Activated T-helper 2 cell treated with anti-CD3 and anti-CD28 coated beads, Interferon-gamma antibody, Interleukin-2, Interleukin-4, amounts not matched to agents 10 μg/mL and 5 μg/mL and 100 μg/mL, durations not matched to agents 14 hours and 24 hours and 36 hours (primary cell): ENCODE results near the gene SCN4B. TPM values are rescaled to one million over a fixed set of nuclear protein-coding genes. Genes with fewer than 3 reads are reported as not detected.
A peak's percentile ranks its signal among the peaks of the same experiment; 100 is the strongest.
"Not testable (repeated sequence)": the region's sequence is repeated elsewhere in the genome, so short reads cannot be mapped to it uniquely, and the experiment has no call there.

ENCODE experiments used
- DNase-seq: peaks from one replicate; pipeline ENCODE4 v3.0.0; 2021; ENCODE audit warnings: low spot score
- H3K27ac Mint-ChIP-seq: one replicate; pipeline ENCODE4 v1.8.0; 2021; ENCODE audit warnings: mixed read lengths
- H3K27me3 Mint-ChIP-seq: one replicate; pipeline ENCODE4 v1.8.0; 2021; ENCODE audit warnings: low read depth, mixed read lengths
- H3K36me3 Mint-ChIP-seq: one replicate; pipeline ENCODE4 v1.8.0; 2021; ENCODE audit warnings: low read depth, mixed read lengths
- H3K4me1 Mint-ChIP-seq: one replicate; pipeline ENCODE4 v1.8.0; 2021; ENCODE audit warnings: low read depth, mixed read lengths
- H3K4me3 Mint-ChIP-seq: one replicate; pipeline ENCODE4 v1.8.0; 2021; ENCODE audit warnings: low read depth, mild to moderate bottlenecking, moderate library complexity, mixed read lengths
- H3K9me3 Mint-ChIP-seq: one replicate; pipeline ENCODE4 v1.8.0; 2021; ENCODE audit warnings: mixed read lengths
- intact Hi-C: fragments of 100-400 bp; cut with micrococcal nuclease; formaldehyde crosslinking; loops from one replicate; pipeline ENCODE4 v1.15.1; 2023
- total RNA-seq: library from RNA; stranded (reverse); gene quantifications from 2 replicates; pipeline ENCODE4 v1.2.3, GENCODE V29; 2022

Gene SCN4B
- total RNA-seq, 1 donor from 2014 or later: 0.32 TPM

DNA sequence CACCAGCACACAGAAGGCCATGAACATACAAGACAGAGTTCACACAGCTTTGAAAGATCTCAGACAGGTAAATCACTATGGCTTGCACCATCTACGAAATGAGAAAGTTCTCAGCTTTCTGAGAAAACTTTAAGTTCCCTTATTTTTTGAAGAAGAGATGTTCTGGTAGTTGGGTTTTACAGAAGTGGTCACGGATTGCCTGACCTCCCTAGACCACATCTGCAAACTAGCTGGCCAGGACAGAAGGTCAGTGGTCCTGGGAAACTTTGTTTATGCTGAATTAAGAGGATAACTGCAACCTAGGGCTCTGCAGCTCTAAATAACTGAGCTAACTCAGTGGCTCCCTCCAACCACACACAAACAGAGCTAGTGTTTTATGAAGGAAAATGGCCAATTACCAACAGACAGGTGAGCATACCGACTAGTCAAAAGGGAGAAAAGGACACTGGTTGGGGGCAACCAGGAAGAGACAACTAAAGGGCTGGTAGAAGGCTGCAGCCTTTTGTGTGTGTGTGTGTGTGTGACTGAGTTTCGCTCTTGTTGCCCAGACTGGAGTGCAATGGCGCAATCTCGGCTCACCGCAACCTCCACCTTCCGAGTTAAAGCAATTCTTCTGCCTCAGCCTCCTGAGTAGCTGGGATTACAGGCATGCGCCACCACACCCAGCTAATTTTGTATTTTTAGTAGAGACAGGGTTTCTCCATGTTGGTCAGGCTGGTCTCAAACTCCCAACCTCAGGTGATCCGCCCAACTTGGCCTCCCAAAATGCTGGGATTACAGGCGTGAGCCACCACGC is 32.4 kb upstream of the SCN4B start:
- H3K9me3 Mint-ChIP-seq: no peaks in the 10 kb centered on the region

DNA sequence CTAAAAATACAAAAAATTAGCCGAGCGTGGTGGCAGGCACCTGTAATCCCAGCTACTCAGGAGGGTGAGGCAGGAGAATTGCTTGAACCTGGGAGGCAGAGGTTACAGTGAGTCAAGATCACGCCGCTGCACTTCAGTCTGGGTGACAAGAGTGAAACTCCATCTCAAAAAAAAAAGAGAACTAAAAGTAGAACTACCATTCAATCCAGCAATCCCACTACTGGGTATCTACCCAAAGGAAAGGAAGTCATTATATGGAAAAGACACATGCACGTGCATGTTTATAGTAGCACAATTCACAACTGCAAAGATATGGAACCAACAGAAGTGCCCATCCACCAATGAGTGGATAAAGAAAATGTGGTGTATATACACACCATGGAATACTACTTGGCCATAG is 31.1 kb upstream of the SCN4B start:
- H3K9me3 Mint-ChIP-seq, H3K4me1 Mint-ChIP-seq, H3K36me3 Mint-ChIP-seq, DNase-seq, H3K4me3 Mint-ChIP-seq, H3K27me3 Mint-ChIP-seq, intact Hi-C loops, H3K27ac Mint-ChIP-seq: not testable (repeated sequence)

More for the DNA sequence above, 32.4 kb upstream of the SCN4B start:
- no peak for DNase-seq
- intact Hi-C loops: no loop called here
- Mint-ChIP-seq H3K27ac (no peak overlapping the region), H3K27me3 (peaks cover 14% of the 10 kb centered on the region), H3K36me3 (no peaks in the 10 kb centered on the region), H3K4me3 (no peak overlapping the region), H3K4me1 (peaks cover 4% of the 10 kb centered on the region)

DNA sequence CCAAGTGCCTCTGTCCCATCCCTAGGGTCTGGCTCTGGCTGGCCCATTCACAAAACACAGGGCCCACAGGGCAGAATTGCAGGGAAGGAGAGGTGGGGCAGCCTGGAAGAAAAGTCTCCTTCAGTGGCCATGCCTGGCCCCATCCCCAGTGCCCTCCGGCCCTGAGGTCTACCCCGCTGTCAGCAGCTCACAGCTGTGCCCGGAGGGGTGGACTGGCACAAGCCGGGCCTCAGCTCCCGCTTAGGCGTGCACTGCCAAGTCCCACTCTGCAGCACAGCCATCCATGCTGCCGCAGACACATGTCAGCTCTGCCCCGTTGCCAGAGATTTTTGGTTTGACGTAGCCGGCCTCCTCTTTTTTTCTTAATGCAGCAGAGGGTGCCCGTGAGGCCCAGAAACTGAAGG is 27.7 kb upstream of the SCN4B start:
- Mint-ChIP-seq H3K27me3 (peaks cover 8% of the 10 kb centered on the region), H3K27ac (no peak overlapping the region), H3K4me1 (peaks cover 2% of the 10 kb centered on the region), H3K36me3 (no peaks in the 10 kb centered on the region), H3K9me3 (no peaks in the 10 kb centered on the region), H3K4me3 (no peak overlapping the region)
- intact Hi-C loops: no loop called here
- no peak for DNase-seq

DNA sequence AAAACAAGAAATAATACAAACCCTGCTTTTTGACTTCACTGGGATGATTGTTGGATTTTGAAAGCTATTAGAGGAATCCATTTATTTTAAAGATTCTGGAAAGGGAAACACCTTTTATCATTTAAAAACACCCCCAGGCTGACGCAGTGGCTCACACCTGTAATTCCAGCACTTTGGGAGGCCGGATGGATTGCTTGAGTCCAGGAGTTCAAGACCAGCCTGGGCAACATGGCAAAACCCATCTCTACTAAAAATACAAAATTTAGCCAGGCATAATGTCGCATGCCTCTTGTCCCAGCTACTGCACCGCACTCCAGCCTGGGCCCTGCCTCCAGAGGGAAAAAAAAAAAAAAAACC is 24.1 kb upstream of the SCN4B start:
- Mint-ChIP-seq H3K27ac (no peak overlapping the region), H3K4me1 (peaks cover 2% of the 10 kb centered on the region), H3K4me3 (no peak overlapping the region), H3K9me3 (no peaks in the 10 kb centered on the region), H3K27me3 (peaks cover 14% of the 10 kb centered on the region), H3K36me3 (no peaks in the 10 kb centered on the region)
- intact Hi-C loops: no loop called here
- DNase-seq: no peak

DNA sequence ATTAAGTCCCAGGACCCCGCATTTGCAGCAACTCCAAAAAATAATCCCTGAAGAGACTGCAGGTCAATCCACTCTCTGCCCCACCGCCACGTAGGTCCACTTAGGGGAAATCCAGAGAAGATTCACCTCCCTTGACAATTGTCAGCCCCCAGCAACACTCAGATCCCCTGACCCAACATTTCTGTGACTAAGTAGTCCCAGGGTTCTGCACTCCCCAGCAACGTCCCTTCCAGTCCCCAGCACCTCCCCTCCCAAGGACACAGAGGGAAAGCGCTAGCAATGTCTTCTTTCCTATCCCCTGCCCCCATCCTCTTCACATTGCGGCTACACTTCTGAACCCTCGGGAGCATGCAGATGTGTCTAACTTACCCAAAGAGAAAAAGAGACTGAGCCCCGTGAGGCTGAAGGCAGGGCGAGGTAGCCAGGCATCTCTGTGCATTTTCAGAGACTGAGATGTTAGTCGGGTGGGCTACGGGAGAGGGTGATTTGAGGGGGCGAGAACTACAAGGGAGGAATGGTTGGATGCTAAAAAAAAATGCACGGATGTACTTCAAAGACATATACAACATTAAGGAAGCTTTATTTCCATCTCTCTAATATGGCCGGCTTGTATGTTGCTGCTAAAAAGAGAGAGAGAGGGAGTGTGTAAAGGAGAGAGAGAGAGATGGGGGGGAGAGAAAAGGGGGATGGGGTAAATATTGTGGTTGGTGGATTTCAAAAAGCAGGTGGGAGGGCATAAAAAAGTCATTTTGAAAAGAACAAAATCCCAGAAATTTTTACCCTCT is 23.6 kb upstream of the SCN4B start, which contains the start of gene SCN2B:
Gene SCN2B (minus strand): TSS at position 647 of the 785 bp plus-strand sequence. CDS start 208 bp downstream, at position 439.
- Mint-ChIP-seq H3K27ac (no peak within 1 kb of the TSS), H3K4me3 (no peak within 1 kb of the TSS), H3K27me3 (peaks cover 14% of the 10 kb centered on the region), H3K36me3 (no peaks in the 10 kb centered on the region), H3K4me1 (peaks cover 2% of the 10 kb centered on the region), H3K9me3 (no peaks in the 10 kb centered on the region)
- intact Hi-C loops: no loop called here
- no peak for DNase-seq

DNA sequence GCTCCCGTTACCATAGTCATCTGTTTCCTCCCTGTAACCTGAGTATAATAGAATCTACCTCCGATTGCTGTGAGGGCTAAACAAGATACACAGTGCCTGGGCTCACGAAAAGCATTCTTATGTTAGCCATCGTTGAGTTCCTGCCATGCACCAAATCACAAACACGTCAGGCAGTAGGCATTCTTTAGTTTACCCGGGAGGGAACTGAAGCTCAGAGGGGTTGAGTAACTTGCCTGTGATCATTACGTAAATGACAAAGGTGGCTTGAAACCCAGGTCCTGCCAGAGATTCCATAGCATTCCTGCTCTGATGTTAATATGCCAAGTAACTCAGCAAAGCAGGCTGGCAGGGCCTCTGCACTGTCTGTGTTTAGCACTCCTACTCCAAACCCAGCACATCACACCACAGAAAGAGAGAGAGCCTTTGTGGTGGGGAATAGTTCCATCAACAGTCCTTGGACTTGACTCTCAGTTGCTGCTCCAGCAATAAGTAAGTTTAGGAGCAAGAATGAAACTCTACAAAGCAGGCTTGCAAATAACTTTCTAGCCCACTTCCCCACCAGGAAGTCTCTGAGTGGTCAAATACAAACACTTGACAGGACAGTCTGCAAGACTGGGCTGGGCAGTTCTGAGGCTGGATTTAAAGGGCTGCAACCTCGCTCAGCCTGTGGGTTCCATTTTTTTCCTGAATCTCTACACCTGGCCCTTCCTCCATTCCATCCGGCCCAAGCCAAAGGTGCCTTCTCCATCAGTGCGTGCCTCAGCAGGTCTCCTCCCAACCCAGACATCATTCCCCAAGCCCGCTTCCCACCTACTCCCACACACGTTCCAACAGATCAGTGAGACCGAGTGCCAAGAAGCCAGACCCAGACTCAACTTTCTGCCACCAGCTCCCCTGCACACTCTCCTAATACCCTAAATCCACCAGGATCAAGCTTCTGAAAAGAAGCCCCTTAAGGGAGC is 22.7 kb upstream of the SCN4B start:
- Mint-ChIP-seq H3K27ac (no peak overlapping the region), H3K4me3 (no peak overlapping the region), H3K4me1 (peaks cover 2% of the 10 kb centered on the region), H3K36me3 (no peaks in the 10 kb centered on the region), H3K27me3 (peaks cover 15% of the 10 kb centered on the region), H3K9me3 (no peaks in the 10 kb centered on the region)
- DNase-seq: no peak
- intact Hi-C loops: no loop called here

DNA sequence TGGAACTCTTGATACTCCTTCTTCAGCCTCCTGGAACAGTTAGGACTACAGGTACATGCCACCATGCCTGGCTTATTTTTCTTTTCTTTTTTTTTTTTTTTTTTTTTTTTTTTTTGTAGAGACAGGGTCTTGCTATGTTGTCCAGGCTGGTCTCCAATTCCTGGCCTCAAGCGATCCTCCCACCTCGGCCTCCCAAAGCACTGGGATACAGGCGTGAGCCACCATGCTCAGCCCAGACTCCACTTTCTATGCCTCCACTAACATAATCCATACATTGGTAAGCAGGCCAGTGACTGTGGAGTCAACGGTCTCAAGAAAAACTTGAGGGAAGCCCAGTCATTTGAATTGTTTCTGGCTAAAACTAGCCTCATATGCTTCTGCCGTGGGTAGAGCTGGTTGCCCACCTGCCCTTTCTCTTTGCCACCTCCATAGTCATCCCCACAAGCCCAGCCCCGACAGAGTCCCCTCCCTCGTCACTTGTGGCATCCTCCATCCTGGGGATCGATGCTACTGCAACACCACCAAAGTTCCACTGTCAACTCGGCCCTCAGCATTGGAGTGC is 21.5 kb upstream of the SCN4B start:
- no peak overlapping the region for H3K27ac Mint-ChIP-seq
- no peaks in the 10 kb centered on the region for H3K9me3 Mint-ChIP-seq
- intact Hi-C loops: no loop called here

DNA sequence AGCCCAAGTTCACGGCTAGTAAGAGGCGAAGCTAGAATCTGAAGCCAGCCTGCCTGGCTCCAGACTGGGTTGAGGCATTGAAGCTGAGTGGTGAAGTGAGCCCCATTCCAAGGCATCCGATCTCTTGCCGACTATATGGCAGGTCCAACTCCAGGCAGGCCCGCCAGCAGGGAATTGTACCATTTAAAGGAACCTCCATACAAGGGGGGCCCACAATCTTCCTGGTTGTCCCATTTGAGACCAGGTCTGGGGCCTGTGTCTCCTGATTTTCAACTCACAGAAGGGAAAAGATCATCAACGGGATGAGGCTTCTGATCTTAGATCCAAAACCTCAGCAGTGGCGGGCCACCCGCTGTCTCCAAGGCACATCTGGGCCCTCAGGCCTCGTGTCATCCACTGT is 19.7 kb upstream of the SCN4B start:
- no peaks in the 10 kb centered on the region for H3K36me3 Mint-ChIP-seq
- no peak for DNase-seq
- intact Hi-C loops: no loop called here
- no peak overlapping the region for H3K4me3 Mint-ChIP-seq
- H3K27me3 Mint-ChIP-seq: peaks cover 29% of the 10 kb centered on the region
- no peak overlapping the region for H3K27ac Mint-ChIP-seq
- H3K9me3 Mint-ChIP-seq: no peaks in the 10 kb centered on the region
- H3K4me1 Mint-ChIP-seq: no peaks in the 10 kb centered on the region

More for the DNA sequence above, 21.5 kb upstream of the SCN4B start:
- DNase-seq: no peak
- Mint-ChIP-seq H3K27me3 (peaks cover 26% of the 10 kb centered on the region), H3K4me1 (no peaks in the 10 kb centered on the region), H3K36me3 (no peaks in the 10 kb centered on the region), H3K4me3 (no peak overlapping the region)

DNA sequence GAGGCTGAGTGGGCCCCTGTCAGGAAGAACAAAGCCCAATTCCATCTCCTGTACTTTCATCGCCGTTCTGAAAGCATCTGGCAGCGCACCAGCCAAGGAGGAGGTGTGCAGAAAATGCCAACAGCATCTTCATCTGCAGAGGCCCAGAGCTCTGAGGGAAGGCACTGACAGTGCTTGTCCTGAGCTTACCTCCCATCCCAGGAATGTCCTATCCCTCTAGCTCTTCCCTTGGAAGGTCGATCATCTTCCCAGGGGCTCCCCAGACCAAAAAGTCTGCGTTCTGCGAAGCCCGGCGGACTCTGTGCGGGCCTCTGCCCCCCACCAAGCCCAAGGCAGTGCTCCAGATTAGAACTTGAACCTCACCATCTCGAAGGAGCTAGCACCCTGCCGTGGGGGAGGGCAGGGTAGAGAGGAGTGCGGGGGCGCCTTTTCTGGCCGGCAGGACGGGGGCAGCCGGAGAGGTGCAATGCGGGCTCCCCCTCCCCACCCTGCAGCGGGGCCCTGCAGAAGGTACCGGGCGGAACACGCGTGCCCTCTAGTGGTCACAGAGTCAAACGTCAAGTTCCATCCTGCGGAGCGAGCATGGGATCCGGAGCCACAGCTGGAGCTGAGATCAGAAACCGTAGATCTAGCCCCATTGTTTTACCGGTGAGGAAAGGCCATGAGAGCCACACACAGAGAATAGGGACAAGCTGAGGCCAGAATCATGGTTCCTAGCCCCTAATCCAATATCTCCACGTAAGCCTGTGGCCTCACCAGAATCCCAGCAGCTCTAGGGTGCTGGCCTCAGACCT is 18.8 kb upstream of the SCN4B start:
- no peaks in the 10 kb centered on the region for H3K9me3 Mint-ChIP-seq
- H3K27me3 Mint-ChIP-seq: peaks cover 27% of the 10 kb centered on the region
- H3K4me1 Mint-ChIP-seq: no peaks in the 10 kb centered on the region
- no peak overlapping the region for H3K27ac Mint-ChIP-seq
- intact Hi-C loops: loop anchor here (1.0 kb wide), 1 partner anchor 26 kb away; no protein-coding TSS in a partner anchor
- H3K4me3 Mint-ChIP-seq: no peak overlapping the region
- DNase-seq: peak; percentile 65
- no peaks in the 10 kb centered on the region for H3K36me3 Mint-ChIP-seq

DNA sequence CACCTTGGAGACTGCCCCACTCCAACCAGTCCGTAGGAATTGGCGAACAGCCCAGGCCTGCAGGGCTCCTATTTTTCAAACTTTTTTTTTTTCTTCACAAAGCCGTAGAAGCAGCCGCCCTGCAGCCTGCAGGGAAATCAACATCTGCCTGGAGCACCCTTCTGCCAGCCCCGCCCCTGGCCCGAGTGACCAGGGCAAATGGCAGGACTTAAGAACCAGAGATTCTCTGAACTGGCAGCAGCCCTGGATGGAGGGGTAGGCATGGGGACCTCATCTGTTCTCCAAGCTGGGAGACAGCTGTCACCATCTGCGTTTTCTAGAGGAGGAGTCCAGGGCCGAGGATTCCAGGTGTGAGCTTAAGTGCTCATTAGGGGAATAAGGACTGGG is 18.3 kb upstream of the SCN4B start:
- Mint-ChIP-seq H3K4me1 (no peaks in the 10 kb centered on the region), H3K27ac (no peak overlapping the region), H3K9me3 (no peaks in the 10 kb centered on the region), H3K4me3 (no peak overlapping the region), H3K36me3 (no peaks in the 10 kb centered on the region), H3K27me3 (peaks cover 27% of the 10 kb centered on the region)
- intact Hi-C loops: loop anchor here (1.0 kb wide), 1 partner anchor 26 kb away; no protein-coding TSS in a partner anchor
- DNase-seq: no peak

DNA sequence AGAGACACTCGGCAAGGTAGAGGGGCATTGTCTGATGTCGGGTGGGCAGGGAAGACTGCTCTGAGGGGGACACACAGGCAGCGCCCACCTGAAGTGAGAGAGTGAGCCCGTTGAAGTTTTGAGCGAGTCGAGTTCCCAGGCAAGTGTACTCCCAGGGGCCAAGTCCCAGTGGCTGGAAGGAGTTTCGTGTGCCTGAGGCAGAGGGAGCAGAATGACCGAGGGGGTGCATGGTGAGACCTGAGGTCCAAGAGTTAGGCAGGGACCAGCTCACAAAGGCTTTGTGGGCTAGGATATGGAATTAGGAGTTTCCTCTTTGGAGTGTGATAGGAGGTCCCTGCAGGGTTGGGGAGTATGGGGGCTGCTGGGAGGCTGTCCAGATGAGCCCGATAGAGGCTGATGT is 17.6 kb upstream of the SCN4B start:
- Mint-ChIP-seq H3K4me3 (no peak overlapping the region), H3K27me3 (peaks cover 22% of the 10 kb centered on the region), H3K27ac (no peak overlapping the region), H3K9me3 (no peaks in the 10 kb centered on the region), H3K36me3 (no peaks in the 10 kb centered on the region), H3K4me1 (no peaks in the 10 kb centered on the region)
- no peak for DNase-seq
- intact Hi-C loops: no loop called here
